Myocyte (in vitro differentiated cells): ENCODE results near the gene COQ9. TPM values are rescaled to one million over a fixed set of nuclear protein-coding genes. Genes with fewer than 3 reads are reported as not detected.

Experiments
- DNase-seq: peaks from one replicate; pipeline ENCODE4 v3.0.0-alpha.2; 2012; ENCODE audit warnings: low read depth
- total RNA-seq: library from RNA; depleted of rRNA; stranded (reverse); fragments of >200 nt; gene quantifications from 2 replicates; pipeline ENCODE4 v1.2.3, GENCODE V29; 2014

COQ9 gene
- total RNA-seq, 1 donor from 2014 or later = 115 TPM

DNA sequence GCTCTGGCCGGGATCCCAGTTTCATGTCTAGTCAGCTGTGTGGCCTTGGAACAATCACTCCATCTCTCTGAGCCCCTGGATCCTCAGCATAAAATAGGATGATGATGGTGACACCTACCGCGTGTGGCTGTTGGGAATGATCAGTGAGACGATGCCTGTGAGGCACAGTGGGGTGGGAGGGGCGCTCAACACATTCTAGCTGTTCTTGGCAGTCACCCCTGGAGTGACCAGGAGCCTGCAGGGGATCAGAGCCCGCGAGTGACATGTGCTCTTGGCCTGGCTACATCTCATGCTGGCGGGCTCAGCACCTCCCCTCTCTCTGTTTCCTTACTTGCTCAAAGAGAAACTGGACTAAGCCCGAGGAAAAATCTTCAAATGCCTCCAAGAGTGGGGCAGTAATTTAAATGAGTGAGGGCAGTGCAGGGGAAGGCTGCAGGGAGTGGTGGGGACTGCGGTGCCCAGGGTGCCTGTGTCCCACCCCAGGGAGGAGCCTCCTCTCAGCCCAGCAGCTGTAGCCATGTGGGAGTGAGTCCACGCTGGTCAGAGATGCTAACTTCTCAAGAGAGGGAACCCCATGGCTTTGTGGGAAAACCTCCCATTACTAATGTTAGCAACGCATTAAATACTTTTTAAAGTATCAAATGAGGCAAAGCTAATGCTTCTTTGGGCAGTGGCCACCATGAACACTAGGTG lies 62.1 kb downstream of the COQ9 start:
- no peak for DNase-seq

GRCh38 chr16:57510016-57510871 lies 63.0 kb downstream of the COQ9 start:
- DNase-seq = no peak

Other genes with a start within 250 kb of the COQ9 start
- gene ARL2BP, start 202.2 kb upstream of the COQ9 start, total RNA-seq = 60.6 and 76.3 TPM in 2 replicates
- not detected in 2 replicates for gene PLLP, start 162.8 kb upstream of the COQ9 start, total RNA-seq
- not detected in 2 replicates for gene CCL22, start 88.7 kb upstream of the COQ9 start, total RNA-seq
- gene CX3CL1, start 75.0 kb upstream of the COQ9 start, total RNA-seq = not detected in 2 replicates
- not detected in 2 replicates for gene CCL17, start 42.7 kb upstream of the COQ9 start, total RNA-seq
- gene CIAPIN1, start 94 bp upstream of the COQ9 start, total RNA-seq = 74.6 and 78.8 TPM in 2 replicates
- 103 and 119 TPM in 2 replicates for gene POLR2C, start 15.2 kb downstream of the COQ9 start, total RNA-seq
- 10.2 and 11.7 TPM in 2 replicates for gene DOK4, start 39.0 kb downstream of the COQ9 start, total RNA-seq
- 12.1 and 13.2 TPM in 2 replicates for gene CCDC102A, start 89.1 kb downstream of the COQ9 start, total RNA-seq
- not detected in 2 replicates for gene ADGRG5, start 95.2 kb downstream of the COQ9 start, total RNA-seq
- gene ADGRG1, start 181.2 kb downstream of the COQ9 start, total RNA-seq = 38.8 and 173 TPM in 2 replicates
- gene ADGRG3, start 220.8 kb downstream of the COQ9 start, total RNA-seq = 0.31 TPM in 1 of 2 replicates, not detected in the other
- gene DRC7, start 247.3 kb downstream of the COQ9 start, total RNA-seq = not detected in 2 replicates